ENCODE data around the gene ANKRD45. TPM values are rescaled to one million over a fixed set of nuclear protein-coding genes. Genes with fewer than 3 reads are reported as not detected.

The ANKRD45 gene
- total and polyA plus RNA-seq, 2 of the 8 experiments (the other 6 are each of a cell fraction or from before 2014, with no cell fraction given) = 0.41 to 2.8 TPM

DNA sequence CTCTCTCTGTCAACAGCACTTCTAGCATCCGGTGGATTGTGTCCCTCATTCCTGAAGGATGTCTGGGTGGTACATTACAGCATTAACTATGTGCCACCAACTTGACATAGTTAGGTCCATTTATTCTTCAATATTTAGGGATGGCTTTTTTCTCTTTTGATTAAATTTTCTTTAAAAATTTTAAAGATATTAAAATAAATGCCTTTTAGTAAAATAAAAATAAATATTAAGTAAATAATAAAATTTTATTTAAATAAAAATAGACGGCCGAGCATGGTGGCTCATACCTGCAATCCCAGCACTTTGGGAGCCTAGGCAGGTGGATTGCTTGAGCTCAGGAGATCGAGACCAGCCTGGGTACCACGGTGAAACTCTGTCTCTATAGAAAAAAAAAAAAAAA lies 35.5 kb upstream of the ANKRD45 start:
- H4K5ac ChIP-seq (ENCODE audit: insufficient read length, low read depth, low read length) = no peak overlapping the region
- no peak overlapping the region for H4K8ac ChIP-seq (ENCODE audit: extremely low read depth, insufficient read depth, low read length)
- POLR2A ChIA-PET (ENCODE audit: partially characterized antibody) = interaction anchor here (0.7 kb wide), 1 partner anchor 9 kb away, joined by 4 read pairs; the partner anchor contains the start of gene KLHL20
- no peak overlapping the region for H2BK12ac ChIP-seq (ENCODE audit: low read depth, low read length)
- no peak overlapping the region for H3K9ac ChIP-seq (replicated peaks in 1 of 4; ENCODE audit: extremely low read depth in 1 of 4, low read depth in 3 of 4, low read length in 3 of 4)
- no peak for FAIRE-seq
- H3K79me2 ChIP-seq (ENCODE audit: control insufficient read depth in 1 of 2, insufficient read depth in 2 of 2, low read length in 2 of 2) = no peaks in the 10 kb centered on the region
- H3K56ac ChIP-seq (replicated peaks; ENCODE audit: insufficient read length, low read depth, low read length) = no peak overlapping the region
- no peaks in the 10 kb centered on the region for H3K23me2 ChIP-seq (ENCODE audit: low read depth, low read length)
- no peak overlapping the region for H3K23ac ChIP-seq (ENCODE audit: insufficient read length)
- no peak overlapping the region for H3K4me2 ChIP-seq (ENCODE audit: insufficient read depth in 1 of 2, low read depth in 2 of 2, low read length in 2 of 2)
- H3K4me1 ChIP-seq (replicated peaks in 1 of 4; ENCODE audit: control insufficient read depth in 3 of 4, insufficient read depth in 4 of 4, low read length in 3 of 4) = no peaks in the 10 kb centered on the region
- H3K27ac ChIP-seq (ENCODE audit: low read depth, low read length) = no peak overlapping the region
- H2AK5ac ChIP-seq (ENCODE audit: low read depth, low read length) = no peak overlapping the region
- 91% methylated on average over 5 of the region's 5 CpGs; no CpG with 5 or more reads in 1 of the 2 experiments for WGBS, 2 experiments (ENCODE audit: extremely low coverage in 1 of 2, insufficient coverage in 1 of 2, insufficient read length in 1 of 2, insufficient replicate concordance in 2 of 2, low coverage in 1 of 2, low lambda C conversion rate in 2 of 2, missing lambda C conversion rate in 1 of 2)
- no peak overlapping the region for H4K91ac ChIP-seq (replicated peaks; ENCODE audit: insufficient read length, low read length)
- H2BK120ac ChIP-seq (replicated peaks; ENCODE audit: low read depth, low read length) = no peak overlapping the region
- H3K36me3 ChIP-seq (ENCODE audit: control insufficient read depth in 2 of 4, insufficient read depth in 4 of 4, low read length in 3 of 4) = no peaks in the 10 kb centered on the region
- no peak overlapping the region for H3K4ac ChIP-seq (replicated peaks; ENCODE audit: insufficient read length, low read depth, low read length)
- H3K9me3 ChIP-seq (ENCODE audit: insufficient read depth in 2 of 2, low read depth in 1 of 2, low read length in 1 of 2) = no peaks in the 10 kb centered on the region
- no peaks in the 10 kb centered on the region for H4K20me1 ChIP-seq (replicated peaks in 1 of 2; ENCODE audit: control insufficient read depth in 1 of 2, insufficient read depth in 2 of 2, low read length in 2 of 2)
- no peak overlapping the region for H3K14ac ChIP-seq (ENCODE audit: insufficient read length)
- H2BK15ac ChIP-seq (ENCODE audit: low read length) = no peak overlapping the region
- CTCF ChIA-PET (ENCODE audit: partially characterized antibody) = no interaction called here
- H3K4me3 ChIP-seq (ENCODE audit: extremely low read depth in 1 of 4, insufficient read depth in 2 of 4, low read depth in 3 of 4, low read length in 4 of 4) = no peak overlapping the region
- H2BK20ac ChIP-seq (ENCODE audit: low read length) = no peak overlapping the region
- H3K27me3 ChIP-seq (replicated peaks in 1 of 4; ENCODE audit: control insufficient read depth in 3 of 4, extremely low read depth in 1 of 4, insufficient read depth in 3 of 4, low read length in 3 of 4) = no peaks in the 10 kb centered on the region
- H3K79me1 ChIP-seq (ENCODE audit: low read depth, low read length) = no peaks in the 10 kb centered on the region
- no peak overlapping the region for H2AFZ ChIP-seq (ENCODE audit: low read length)
- no peak overlapping the region for H2BK5ac ChIP-seq (ENCODE audit: low read depth, low read length)
- no peak for DNase-seq (ENCODE audit: low read depth in 1 of 2, low spot score in 2 of 2)
- no peak overlapping the region for H3K18ac ChIP-seq (ENCODE audit: extremely low read depth, low read length)
- no peak for TF ChIP-seq ZNF274 (IDR thresholded peaks at IDR 0.05; ENCODE audit: borderline replicate concordance, extremely low read depth, low read length)
- TF ChIP-seq, protein P1, sequence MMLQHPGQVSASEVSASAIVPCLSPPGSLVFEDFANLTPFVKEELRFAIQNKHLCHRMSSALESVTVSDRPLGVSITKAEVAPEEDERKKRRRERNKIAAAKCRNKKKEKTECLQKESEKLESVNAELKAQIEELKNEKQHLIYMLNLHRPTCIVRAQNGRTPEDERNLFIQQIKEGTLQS (IDR thresholded peaks at IDR 0.05; ENCODE audit: insufficient read depth, low read depth, low read length) = no peak
- TF ChIP-seq, protein P2, sequence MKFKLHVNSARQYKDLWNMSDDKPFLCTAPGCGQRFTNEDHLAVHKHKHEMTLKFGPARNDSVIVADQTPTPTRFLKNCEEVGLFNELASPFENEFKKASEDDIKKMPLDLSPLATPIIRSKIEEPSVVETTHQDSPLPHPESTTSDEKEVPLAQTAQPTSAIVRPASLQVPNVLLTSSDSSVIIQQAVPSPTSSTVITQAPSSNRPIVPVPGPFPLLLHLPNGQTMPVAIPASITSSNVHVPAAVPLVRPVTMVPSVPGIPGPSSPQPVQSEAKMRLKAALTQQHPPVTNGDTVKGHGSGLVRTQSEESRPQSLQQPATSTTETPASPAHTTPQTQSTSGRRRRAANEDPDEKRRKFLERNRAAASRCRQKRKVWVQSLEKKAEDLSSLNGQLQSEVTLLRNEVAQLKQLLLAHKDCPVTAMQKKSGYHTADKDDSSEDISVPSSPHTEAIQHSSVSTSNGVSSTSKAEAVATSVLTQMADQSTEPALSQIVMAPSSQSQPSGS (IDR thresholded peaks at IDR 0.05; ENCODE audit: low read length) = no peak
- TF ChIP-seq TAF1 (IDR thresholded peaks at IDR 0.05; ENCODE audit: low read depth, low read length) = no peak
- TF ChIP-seq POLR2AphosphoS5 (IDR thresholded peaks at IDR 0.05; ENCODE audit: low read depth, low read length) = no peak
- TF ChIP-seq CBX8 (IDR thresholded peaks at IDR 0.05; ENCODE audit: borderline replicate concordance, low read depth, low read length) = no peak
- no peak for TF ChIP-seq SIRT6 (IDR thresholded peaks at IDR 0.05; ENCODE audit: low read length)
- no peak for TF ChIP-seq EP300 (IDR thresholded peaks at IDR 0.05; ENCODE audit: borderline replicate concordance in 1 of 2, low read depth in 2 of 2, low read length in 2 of 2)
- TF ChIP-seq TBP (IDR thresholded peaks at IDR 0.05; ENCODE audit: low read depth, low read length) = no peak
- no peak for TF ChIP-seq JUND (IDR thresholded peaks at IDR 0.05; ENCODE audit: low read length)
- TF ChIP-seq SIX5 (IDR thresholded peaks at IDR 0.05; ENCODE audit: low read depth, low read length) = no peak
- TF ChIP-seq SP1 (IDR thresholded peaks at IDR 0.05; ENCODE audit: low read depth, low read length) = no peak
- no peak for TF ChIP-seq YY1 (IDR thresholded peaks at IDR 0.05; ENCODE audit: low read depth, low read length)
- TF ChIP-seq RBBP5 (IDR thresholded peaks at IDR 0.05; ENCODE audit: borderline replicate concordance, low read depth, low read length) = no peak
